AG04450 (cell line): Measurements from ENCODE around the gene TMED4. TPM values are rescaled to one million over a fixed set of nuclear protein-coding genes. Genes with fewer than 3 reads are reported as not detected.

Experiments used
- CTCF ChIA-PET: fragments of 300-600, 350-600 bp; formaldehyde crosslinking; extraction: SDS; loops from one replicate; lab custom pipeline; 2022; ENCODE audit warnings: antibody characterized with exemption, inconsistent platforms; lab: Charles Lee
- POLR2A ChIA-PET: fragments of 350-600 bp; formaldehyde crosslinking; extraction: SDS; loops from one replicate; lab custom pipeline; 2021; ENCODE audit warnings: antibody characterized with exemption, inconsistent platforms; lab: Yijun Ruan, JAX
- DNase-seq: peaks from one replicate; pipeline ENCODE4 v3.0.0-alpha.2; 2011; ENCODE audit warnings: low read depth, low spot score
- H3K27ac ChIP-seq: one replicate; pipeline ENCODE4 v1.5.1; 2012; ENCODE audit warnings: low read depth, low read length, control low read depth
- H3K27me3 ChIP-seq: one replicate; pipeline ENCODE4 v1.6.0; 2012; ENCODE audit warnings: low read length; ENCODE audit not compliant: control insufficient read depth, insufficient read depth
- H3K4me3 ChIP-seq: 2 replicates; pipeline ENCODE4 v1.5.1; 2011; ENCODE audit warnings: mild to moderate bottlenecking, low read depth, low read length, control low read depth
- H3K9me3 ChIP-seq: 2 replicates; pipeline ENCODE4 v1.5.1; 2012; ENCODE audit warnings: low read length; ENCODE audit not compliant: control insufficient read depth, insufficient read depth
- CTCF ChIP-seq: IDR thresholded peaks from 2 replicates; pipeline ENCODE4 v1.5.1; 2011; ENCODE audit warnings: low read depth, low read length, control low read depth, inconsistent platforms
- polyA plus RNA-seq: library from polyadenylated mRNA; depleted of rRNA; stranded (reverse); fragments of >200 nt; gene quantifications from 2 replicates; pipeline ENCODE4 v1.2.3, GENCODE V29; 2011

The TMED4 gene
- polyA plus RNA-seq, 1 experiment: 78.4 TPM

GRCh38 chr7:44587843-44588711, 6.0 kb upstream of the TMED4 start:
- no peak for DNase-seq
- Histone ChIP-seq H3K27ac (no peak overlapping the region), H3K27me3 (peaks cover 5% of the 10 kb centered on the region), H3K4me3 (no peak overlapping the region), H3K9me3 (no peaks in the 10 kb centered on the region)
- CTCF ChIA-PET: interaction anchor here (0.6 to 1.3 kb wide), 12 partner anchors 14 to 547 kb away, joined by 3 to 10 read pairs (median 4); partner anchors contain the start of gene DDX56
- peak; percentile 78 for TF ChIP-seq CTCF
- POLR2A ChIA-PET: no interaction called here

- no peak for TF ChIP-seq CTCF
- Histone ChIP-seq H3K27me3 (peaks cover 5% of the 10 kb centered on the region), H3K27ac (peak overlapping the region; percentile 95), H3K9me3 (no peaks in the 10 kb centered on the region; the same call in 1 of the 2 replicates), H3K4me3 (peak overlapping the region; percentile 79; the same call in 1 of the 2 replicates)
- ChIA-PET POLR2A (interaction anchor here (0.6 to 2.0 kb wide), 3 partner anchors 10 to 164 kb away, joined by 3 to 11 read pairs (median 4); partner anchors contain the start of gene DDX56), CTCF (interaction anchor here (0.6 to 1.7 kb wide), 3 partner anchors 263 to 553 kb away, joined by 3 to 6 read pairs (median 4); no protein-coding TSS in a partner anchor)
- no peak for DNase-seq
These were observed 1.3 kb upstream of the TMED4 start for GRCh38 chr7:44583146-44583865.

- ChIA-PET CTCF (interaction anchor here (0.5 to 1.0 kb wide), 2 partner anchors 16 to 1294 kb away, joined by 4 to 6 read pairs; no protein-coding TSS in a partner anchor), POLR2A (interaction anchor here (1.2 to 2.0 kb wide), 3 partner anchors 8 to 91 kb away, joined by 3 to 11 read pairs (median 5); partner anchors contain the start of gene DDX56)
- no peak for DNase-seq
- no peak for TF ChIP-seq CTCF
- Histone ChIP-seq H3K27ac (no peak overlapping the region), H3K4me3 (peak overlapping the region; percentile 94), H3K9me3 (no peaks in the 10 kb centered on the region; the same call in 1 of the 2 replicates), H3K27me3 (peaks cover 5% of the 10 kb centered on the region)
These were observed 819 bp downstream of the TMED4 start for GRCh38 chr7:44580945-44581878.

- Histone ChIP-seq H3K27me3 (no peaks in the 10 kb centered on the region), H3K4me3 (no peak overlapping the region), H3K27ac (no peak overlapping the region), H3K9me3 (peaks cover 4% of the 10 kb centered on the region; the same call in 1 of the 2 replicates)
- no peak for DNase-seq
- ChIA-PET POLR2A (no interaction called here), CTCF (no interaction called here)
- no peak for TF ChIP-seq CTCF
These were observed 5.8 kb downstream of the TMED4 start for GRCh38 chr7:44576228-44576627.
